ENCODE results near the gene SHTN1. TPM values are rescaled to one million over a fixed set of nuclear protein-coding genes. Genes with fewer than 3 reads are reported as not detected.

The SHTN1 gene
- total RNA-seq, 2 donors from 2014 or later, result 19.7 to 45.8 TPM

- no peaks in the 10 kb centered on the region for H3K27me3 ChIP-seq (replicated peaks; ENCODE audit: insufficient read depth)
- H3K27ac ChIP-seq, result no peak overlapping the region
- no peaks in the 10 kb centered on the region for H3K9me3 ChIP-seq
- intact Hi-C loops (cut with DNase I), result no loop called here
- WGBS, result 78% methylated on average over 5 of the region's 5 CpGs
- no peak overlapping the region for H3K4me3 ChIP-seq
- H3K36me3 ChIP-seq, result no peaks in the 10 kb centered on the region
- no peaks in the 10 kb centered on the region for H3K4me1 ChIP-seq (replicated peaks)
- TF ChIP-seq POLR2AphosphoS5 (IDR thresholded peaks at IDR 0.05), result no peak
- TF ChIP-seq POLR2A (IDR thresholded peaks at IDR 0.05), result no peak
- TF ChIP-seq CTCF (IDR thresholded peaks at IDR 0.05), result no peak
- DNase-seq (ENCODE audit: low spot score), result no peak
These were observed 166.8 kb downstream of the SHTN1 start for GRCh38 chr10:116838143-116838725.

- Histone ChIP-seq H3K9me3 (no peaks in the 10 kb centered on the region), H3K4me1 (replicated peaks) (no peaks in the 10 kb centered on the region), H3K27ac (no peak overlapping the region), H3K36me3 (no peaks in the 10 kb centered on the region), H3K4me3 (no peak overlapping the region), H3K27me3 (replicated peaks; ENCODE audit: insufficient read depth) (no peaks in the 10 kb centered on the region)
- intact Hi-C loops (cut with DNase I), result no loop called here
- no peak for TF ChIP-seq POLR2AphosphoS5 (IDR thresholded peaks at IDR 0.05)
- no peak for TF ChIP-seq CTCF (IDR thresholded peaks at IDR 0.05)
- WGBS, result 80% methylated on average over 8 of the region's 8 CpGs
- no peak for DNase-seq (ENCODE audit: low spot score)
These were observed 168.0 kb downstream of the SHTN1 start for GRCh38 chr10:116836902-116837523.

DNA sequence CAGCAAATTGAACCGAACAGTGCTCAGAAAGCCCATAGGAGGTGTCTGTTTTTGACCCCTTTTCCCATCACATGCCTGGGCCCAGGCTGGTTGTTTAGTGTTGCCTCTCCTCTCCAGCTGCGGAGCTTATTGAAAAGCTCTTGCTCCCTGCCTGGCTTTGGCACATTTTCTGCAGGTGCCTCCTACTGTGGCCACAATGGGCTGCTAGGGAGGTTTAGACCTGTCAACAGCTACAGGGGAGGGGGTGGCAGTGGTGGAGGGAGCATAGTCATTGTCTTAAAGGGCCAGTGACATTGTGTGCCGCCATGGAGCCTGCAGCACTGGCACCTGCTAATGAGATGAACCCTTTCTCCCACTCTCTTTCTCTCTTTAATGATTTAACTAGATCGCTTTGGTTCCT, 168.9 kb downstream of the SHTN1 start:
- H3K4me3 ChIP-seq, result no peak overlapping the region
- no peak overlapping the region for H3K27ac ChIP-seq
- WGBS, result 71% methylated on average over 4 of the region's 4 CpGs
- H3K36me3 ChIP-seq, result no peaks in the 10 kb centered on the region
- no peaks in the 10 kb centered on the region for H3K9me3 ChIP-seq
- intact Hi-C loops (cut with DNase I), result no loop called here
- no peaks in the 10 kb centered on the region for H3K27me3 ChIP-seq (replicated peaks; ENCODE audit: insufficient read depth)
- no peak for TF ChIP-seq POLR2A (IDR thresholded peaks at IDR 0.05)
- no peak for TF ChIP-seq POLR2AphosphoS5 (IDR thresholded peaks at IDR 0.05)
- no peak for TF ChIP-seq CTCF (IDR thresholded peaks at IDR 0.05)
- H3K4me1 ChIP-seq (replicated peaks), result no peaks in the 10 kb centered on the region
- no peak for DNase-seq (ENCODE audit: low spot score)

GRCh38 chr10:116835658-116836057, 169.3 kb downstream of the SHTN1 start:
- no peaks in the 10 kb centered on the region for H3K4me1 ChIP-seq (replicated peaks)
- intact Hi-C loops (cut with DNase I), result no loop called here
- H3K9me3 ChIP-seq, result no peaks in the 10 kb centered on the region
- TF ChIP-seq CTCF (IDR thresholded peaks at IDR 0.05), result no peak
- no peak for TF ChIP-seq POLR2A (IDR thresholded peaks at IDR 0.05)
- TF ChIP-seq POLR2AphosphoS5 (IDR thresholded peaks at IDR 0.05), result no peak
- H3K27me3 ChIP-seq (replicated peaks; ENCODE audit: insufficient read depth), result no peaks in the 10 kb centered on the region
- H3K36me3 ChIP-seq, result no peaks in the 10 kb centered on the region
- WGBS, result 80% methylated on average over 7 of the region's 7 CpGs
- no peak for DNase-seq (ENCODE audit: low spot score)
- no peak overlapping the region for H3K4me3 ChIP-seq
- no peak overlapping the region for H3K27ac ChIP-seq
